GM18951 (cell line): ENCODE data around the gene CDS2.

Experiments used
- POLR2A ChIP-seq: IDR thresholded peaks from 4 replicates; pipeline ENCODE4 v1.6.1; 2011; ENCODE audit warnings: mild to moderate bottlenecking; ENCODE audit not compliant: insufficient read length, insufficient read depth; ENCODE audit errors: extremely low read depth
- in situ Hi-C: fragments of 300-500 bp; cut with MboI; formaldehyde crosslinking; loops from one replicate; pipeline ENCODE4 v1.12.0; 2022; ENCODE audit warnings: low sequenced_read_pairs, mixed read lengths, inconsistent platforms; ENCODE audit not compliant: unreplicated experiment

CDS2 gene

DNA sequence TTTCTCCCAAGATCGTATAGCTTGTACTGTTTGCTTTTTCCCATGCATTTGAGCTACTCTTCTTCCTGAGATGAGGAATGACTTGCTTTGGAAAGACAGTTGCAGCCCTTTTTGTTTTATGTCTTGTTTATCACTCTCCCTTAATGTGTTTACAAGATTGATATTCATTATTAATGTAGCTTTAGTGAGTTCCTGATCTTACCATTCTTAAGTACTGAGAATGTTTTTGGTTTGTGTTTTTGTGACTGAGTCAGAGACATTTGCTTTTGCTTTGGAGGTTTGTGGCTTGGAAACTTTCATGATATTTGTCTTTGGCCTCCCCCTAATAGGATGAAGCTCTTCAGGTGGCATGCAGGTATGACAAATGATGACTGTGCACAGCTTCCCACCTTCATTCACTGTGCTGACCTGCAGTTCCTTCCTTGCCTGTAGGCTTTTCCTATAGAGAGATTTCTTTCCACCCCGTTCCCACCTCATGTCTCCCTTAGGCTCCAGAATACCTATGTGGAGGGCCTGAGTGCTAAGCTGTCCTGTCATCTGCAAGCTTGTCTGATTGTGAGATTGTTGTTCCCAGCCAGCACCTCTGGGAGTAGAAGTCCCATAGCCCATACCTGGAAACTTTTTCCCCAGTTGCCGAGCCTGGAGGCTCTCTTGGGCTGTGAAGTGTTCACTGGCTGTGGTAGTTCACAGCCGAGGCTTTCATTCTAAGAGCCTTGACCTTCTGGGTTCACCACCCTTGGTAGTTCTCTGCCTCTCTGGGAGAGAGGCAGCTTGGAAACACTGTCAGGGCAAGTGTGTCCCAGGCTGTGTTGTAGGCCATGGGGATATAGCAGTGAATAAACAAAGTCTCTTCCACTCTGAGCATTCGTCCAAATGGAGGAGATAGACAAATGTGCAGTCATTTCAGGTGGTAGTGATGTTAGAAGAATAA lies 27.1 kb downstream of the CDS2 start:
- in situ Hi-C loops, result no loop called here
- TF ChIP-seq POLR2A, result no peak

DNA sequence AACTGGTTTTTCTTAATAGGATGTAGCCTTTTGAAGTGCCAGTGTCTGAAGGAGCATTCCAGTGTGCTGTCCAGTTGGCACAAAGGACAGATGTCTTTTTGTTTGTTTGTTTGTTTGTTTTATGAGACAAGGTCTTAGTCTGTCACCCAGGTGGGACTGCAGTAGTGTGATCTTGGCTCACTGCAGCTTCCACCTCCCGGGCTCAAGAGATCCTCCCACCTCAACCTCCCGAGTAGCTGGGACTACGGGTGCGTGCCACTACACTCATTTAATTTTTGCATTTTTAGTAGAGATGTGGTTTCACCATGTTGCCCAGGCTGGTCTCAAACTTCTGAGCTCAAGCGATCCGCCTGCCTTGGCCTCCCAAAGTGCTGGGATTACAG lies 27.7 kb downstream of the CDS2 start:
- no peak for TF ChIP-seq POLR2A
- in situ Hi-C loops, result no loop called here

DNA sequence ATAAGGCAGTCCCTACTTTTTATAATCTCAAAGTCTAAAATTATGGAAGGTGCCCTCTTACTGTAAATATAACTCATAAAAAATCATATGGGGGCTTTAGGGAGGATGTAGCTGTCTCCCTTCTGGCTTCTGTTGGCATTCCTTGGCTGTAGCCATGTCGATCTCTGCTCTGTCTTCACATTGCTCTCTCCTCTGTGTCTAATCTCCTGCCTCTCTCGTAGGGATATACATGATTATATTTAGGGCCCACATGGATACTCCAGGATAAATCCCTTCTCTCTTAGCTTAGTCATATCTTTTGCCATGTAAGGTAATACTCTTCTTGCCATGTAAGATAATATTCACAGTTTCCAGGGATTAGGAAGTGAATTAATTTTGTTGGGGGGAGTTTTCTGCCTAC lies 28.6 kb downstream of the CDS2 start:
- in situ Hi-C loops, result no loop called here

DNA sequence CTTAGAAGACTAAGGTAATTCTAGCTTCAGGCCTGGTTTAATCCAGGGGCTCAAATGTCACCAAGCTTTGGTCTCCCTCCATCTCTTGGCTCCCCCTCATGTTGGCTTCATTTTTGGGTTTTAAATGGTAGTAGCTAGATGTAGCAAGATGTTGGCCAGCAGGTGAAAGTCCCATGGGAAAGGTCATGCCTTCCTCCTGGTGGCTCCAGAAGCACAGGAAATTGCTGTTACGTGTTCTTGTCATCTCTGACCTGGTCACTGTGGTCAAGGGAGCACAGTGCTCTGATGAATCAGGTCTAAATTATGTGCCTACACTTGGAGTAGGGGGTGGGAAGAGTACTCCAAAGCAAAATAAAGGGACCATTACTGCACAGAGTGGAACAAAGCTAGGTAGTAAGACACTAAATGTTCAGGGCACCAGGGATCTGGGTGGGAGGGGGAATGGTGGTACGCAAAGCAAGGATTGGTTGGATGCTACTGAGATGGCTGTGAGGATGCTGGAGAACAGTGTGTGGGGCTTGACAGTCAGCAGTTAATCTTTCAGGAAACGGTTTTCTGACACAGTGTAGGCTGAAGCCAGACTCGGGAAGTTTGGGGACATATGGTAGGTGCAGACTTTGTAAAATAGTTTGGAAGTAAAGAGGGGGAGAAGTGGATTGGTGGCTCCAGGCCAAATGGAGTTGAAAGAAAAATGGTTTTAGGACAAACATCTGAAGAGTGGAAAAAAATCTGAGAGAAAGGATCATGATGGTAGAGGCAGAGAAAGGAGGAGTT lies 30.1 kb downstream of the CDS2 start:
- in situ Hi-C loops, result no loop called here

More for the DNA sequence above, 28.6 kb downstream of the CDS2 start:
- no peak for TF ChIP-seq POLR2A

DNA sequence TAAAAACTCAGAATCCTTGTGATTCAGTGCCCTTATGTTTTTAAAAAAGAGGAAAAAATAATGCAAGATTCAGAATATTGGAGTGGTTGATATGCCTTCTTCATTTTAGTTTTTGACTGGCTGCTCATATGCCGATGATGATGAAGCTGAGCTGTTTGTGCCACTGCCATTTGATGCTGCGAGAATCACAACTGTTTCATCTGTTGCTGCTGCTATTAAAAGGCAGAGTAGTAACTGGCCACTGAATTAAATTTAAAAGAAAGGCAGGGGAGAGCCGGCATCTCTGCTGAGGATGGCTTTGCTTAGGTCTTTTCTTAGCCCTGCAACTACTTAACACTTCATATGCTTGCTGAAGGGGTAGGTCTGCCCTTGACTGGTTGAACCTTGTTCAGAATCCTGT lies 33.1 kb downstream of the CDS2 start:
- TF ChIP-seq POLR2A, result no peak
- in situ Hi-C loops, result no loop called here

More for the DNA sequence above, 30.1 kb downstream of the CDS2 start:
- TF ChIP-seq POLR2A, result no peak

DNA sequence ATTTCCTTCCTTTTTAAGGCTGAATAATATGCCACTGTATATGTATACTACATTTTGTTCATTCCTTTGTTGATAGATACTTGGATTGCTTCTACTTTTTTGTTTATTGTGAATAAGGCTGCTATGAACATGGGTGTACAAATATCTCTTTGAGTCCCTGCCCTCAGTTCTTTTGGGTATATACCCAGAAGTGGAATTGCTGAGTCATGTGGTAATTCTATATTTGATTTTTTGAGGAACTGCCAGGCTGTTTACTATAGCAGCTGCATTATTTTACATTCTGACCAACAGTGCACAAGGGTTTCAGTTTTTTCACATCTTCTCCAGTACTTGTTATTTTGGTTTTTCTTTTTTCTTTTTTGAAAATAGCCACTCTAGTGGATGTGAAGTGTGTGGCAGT lies 34.1 kb downstream of the CDS2 start:
- TF ChIP-seq POLR2A, result no peak

DNA sequence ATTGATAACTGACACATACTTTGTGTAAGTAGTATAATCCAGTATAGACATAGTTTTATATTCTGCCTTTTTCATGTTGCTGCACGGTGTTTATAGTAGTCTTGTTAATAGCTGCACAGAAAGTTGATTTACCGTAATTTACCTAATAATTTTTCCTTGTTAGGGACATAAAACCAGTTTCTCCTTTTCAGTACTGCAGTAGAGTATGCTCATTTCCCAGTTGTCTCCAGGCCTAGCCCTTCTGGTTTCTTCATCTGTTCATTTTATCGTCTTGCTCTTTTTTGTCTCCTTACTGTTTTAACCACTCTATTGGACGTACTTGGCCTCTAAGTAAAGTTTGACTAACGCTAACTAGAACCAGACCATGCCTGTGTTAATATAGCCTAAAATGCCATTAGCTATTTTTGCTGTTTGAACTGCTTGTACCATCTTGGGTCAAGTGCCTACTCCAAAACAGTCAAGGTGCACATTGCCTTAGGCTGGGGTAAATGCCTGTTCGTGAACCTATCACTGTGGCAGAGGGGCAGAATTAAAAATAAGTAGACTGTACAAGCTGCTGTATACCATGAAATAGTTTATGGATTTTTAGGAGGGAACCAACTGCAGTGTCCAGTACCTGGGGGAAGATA lies 34.8 kb downstream of the CDS2 start:
- in situ Hi-C loops, result no loop called here
- TF ChIP-seq POLR2A, result no peak

More for the DNA sequence above, 34.1 kb downstream of the CDS2 start:
- in situ Hi-C loops, result no loop called here

DNA sequence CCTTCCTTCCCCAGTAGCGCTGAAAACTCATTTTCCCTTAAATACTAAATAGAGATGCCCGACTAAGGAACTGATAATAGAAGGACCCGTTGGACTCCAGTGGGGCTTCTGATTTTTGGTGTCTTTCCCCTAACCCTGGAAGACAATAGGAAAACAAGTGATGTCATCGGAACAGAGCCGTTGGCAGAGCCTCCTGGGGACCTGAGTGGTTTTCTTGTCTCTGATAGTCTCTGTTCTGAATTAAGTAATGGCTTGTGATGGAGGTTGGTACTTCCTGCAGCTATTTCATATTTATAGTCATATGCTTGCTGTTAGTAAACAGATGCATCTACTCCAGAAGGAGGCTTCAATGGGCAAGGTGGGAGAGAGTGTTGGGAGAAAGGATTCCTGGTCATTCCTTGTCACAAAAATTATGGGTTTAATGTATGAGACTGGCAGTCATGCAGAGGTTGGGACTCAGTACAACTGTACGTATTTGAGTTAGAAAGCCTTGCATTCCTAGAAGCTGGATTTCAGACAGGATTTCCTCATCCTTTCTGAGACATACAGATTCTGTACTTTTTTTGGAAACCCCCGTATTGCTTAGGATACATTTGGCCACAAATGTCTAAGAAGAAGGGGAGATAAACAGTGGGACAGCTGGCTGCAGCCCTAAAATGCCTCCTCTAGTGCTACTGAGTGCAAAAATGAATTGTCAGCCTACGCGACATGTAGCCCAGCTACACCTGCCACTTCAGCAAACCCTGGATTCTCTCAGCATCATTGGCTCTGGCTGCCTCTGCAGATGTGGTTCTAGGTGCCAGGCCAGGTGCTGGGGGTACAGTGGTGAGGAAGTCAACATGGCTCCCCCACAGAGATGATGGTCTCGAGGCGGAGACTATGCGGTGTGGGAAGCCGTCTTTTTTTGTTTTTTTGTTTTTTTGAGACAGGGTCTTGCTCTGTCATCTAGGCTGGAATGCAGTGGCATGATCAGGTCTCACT lies 38.1 kb downstream of the CDS2 start:
- in situ Hi-C loops, result no loop called here
- TF ChIP-seq POLR2A, result no peak

DNA sequence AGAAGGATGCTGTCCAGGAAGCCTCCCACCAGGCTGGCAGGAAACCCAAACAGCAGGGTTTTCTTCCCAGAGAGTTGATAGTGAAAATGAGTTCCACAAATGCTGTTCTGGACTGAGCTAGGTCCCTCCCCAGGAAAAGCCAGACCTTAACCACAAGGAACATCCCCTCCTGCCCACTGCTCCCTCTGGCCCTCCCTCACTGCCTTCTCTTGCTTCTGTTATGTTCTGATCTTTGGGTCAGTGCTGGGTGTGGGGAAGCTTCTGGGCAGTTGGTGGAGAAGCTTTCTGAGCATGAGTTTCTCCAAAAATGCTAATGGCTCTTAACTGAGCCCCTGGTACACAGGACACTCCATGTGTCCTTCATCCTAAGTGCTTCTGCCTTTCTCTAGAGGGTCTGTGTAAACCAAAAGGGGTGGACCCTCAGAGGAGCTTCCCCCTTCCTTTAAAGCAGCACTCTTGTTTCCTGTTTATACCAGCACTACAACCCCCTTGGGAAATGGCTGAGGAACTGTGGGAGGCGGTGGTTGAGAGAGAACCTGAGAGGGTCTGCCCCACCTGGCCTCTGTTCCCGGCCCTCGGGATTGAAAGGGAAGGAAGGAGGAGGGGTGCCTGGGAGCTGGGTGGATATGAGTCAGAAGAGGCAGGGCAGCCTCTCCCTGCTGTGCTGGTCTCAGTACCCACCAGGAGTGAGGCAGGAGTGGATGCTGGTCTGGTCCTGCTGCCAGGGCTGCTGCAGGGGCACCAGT lies 42.0 kb downstream of the CDS2 start:
- in situ Hi-C loops, result no loop called here
- no peak for TF ChIP-seq POLR2A

DNA sequence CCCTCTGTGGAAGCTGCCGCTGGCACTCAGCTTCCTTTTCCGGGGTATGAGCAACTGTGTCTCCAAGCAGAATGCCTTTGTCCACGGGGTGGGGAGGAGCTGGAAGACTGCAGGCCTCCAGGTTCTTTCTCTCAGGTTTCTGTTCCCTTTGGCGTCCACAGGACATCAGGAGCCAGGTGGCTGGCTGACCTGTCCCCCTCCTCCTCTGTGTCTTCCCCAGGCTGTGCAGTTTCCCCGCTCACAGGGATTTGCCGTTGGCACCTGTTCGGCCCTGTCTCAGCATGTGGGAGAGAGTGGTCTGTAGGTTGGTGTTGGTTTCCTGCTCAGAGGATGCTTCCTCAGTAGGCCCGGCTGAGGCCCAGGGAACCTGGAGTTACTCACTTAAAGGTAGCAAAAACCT lies 43.5 kb downstream of the CDS2 start:
- no peak for TF ChIP-seq POLR2A
- in situ Hi-C loops, result no loop called here

DNA sequence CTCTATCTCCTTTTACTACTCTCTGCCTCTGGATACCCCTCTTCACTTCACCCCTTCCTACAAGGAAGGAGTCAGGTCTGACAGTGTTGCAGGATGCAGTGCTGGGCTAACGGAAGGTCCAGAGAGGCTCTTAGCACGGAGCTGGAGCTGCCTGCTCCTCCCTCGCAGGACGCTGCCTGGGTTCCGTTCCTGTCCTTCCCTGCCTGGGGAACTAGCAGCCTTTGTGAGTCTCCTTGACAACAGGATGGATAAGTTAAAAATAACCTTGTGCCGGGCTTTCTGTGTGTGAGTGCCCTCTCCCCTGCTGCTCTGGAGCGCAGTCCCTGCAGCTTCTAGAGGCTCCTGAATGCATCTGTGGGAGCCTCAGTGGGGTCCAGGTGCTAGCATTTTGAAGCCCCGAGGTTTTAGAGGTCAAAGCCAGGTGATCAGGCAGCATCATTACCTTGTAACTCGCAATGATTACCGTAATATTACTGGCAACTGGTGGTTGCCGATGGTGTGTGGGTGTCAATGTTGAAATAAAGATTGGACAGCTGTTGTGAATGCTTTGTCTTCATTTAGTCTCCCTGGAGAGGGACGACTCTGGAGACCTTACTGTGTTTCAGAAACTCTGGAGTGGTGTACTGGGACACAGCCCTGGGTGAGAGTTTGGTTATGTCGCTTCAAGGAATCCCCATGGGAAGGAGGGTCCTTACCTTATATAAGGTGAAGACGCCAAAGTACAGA lies 44.4 kb downstream of the CDS2 start:
- in situ Hi-C loops, result no loop called here
- TF ChIP-seq POLR2A, result no peak
